GM12874 (cell line): ENCODE data around the gene TEX36.

Source experiments
- TF ChIP-seq, protein P1 (sequence below): IDR thresholded peaks from 2 replicates; pipeline ENCODE4 v1.5.1; 2011; ENCODE audit warnings: low read depth, mild to moderate bottlenecking, control low read depth, low read length, moderate library complexity; ENCODE audit not compliant: insufficient read depth

TEX36 gene

DNA sequence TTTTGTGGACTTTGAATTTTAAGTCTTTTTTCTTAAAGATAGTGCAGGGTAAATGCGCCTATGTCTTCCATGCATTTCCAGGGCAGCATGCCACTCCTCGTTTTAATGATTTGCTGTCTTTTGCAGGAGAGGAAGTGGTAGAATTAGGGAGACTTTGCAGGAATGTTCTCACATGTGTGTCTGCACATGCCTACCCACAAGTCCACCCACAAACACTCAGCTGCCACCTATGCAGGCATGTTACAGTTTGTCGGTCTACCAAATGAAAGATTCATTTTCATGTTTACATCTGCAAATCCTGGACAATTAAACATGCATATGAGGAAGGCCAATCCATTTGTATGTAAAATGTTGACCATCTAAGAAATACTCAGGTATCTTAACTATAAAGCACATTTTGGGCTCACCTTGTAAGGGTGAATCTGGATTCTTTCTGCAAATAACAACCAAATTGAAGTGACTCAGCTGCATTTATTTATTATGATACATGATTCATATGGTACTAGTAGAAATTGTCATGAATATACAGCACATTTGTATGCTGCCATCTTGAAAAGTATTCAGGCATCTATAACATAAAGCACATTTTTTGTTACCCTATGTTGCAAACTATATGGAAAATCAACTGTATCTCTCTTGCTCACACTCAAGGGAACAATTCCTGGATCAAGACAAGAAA, 4.7 kb upstream of the TEX36 start:
- TF ChIP-seq, protein P1, sequence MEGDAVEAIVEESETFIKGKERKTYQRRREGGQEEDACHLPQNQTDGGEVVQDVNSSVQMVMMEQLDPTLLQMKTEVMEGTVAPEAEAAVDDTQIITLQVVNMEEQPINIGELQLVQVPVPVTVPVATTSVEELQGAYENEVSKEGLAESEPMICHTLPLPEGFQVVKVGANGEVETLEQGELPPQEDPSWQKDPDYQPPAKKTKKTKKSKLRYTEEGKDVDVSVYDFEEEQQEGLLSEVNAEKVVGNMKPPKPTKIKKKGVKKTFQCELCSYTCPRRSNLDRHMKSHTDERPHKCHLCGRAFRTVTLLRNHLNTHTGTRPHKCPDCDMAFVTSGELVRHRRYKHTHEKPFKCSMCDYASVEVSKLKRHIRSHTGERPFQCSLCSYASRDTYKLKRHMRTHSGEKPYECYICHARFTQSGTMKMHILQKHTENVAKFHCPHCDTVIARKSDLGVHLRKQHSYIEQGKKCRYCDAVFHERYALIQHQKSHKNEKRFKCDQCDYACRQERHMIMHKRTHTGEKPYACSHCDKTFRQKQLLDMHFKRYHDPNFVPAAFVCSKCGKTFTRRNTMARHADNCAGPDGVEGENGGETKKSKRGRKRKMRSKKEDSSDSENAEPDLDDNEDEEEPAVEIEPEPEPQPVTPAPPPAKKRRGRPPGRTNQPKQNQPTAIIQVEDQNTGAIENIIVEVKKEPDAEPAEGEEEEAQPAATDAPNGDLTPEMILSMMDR = no peak

- TF ChIP-seq, protein P1 = no peak
Observed at GRCh38 chr10:125684581-125684980, 1.6 kb upstream of the TEX36 start.

DNA sequence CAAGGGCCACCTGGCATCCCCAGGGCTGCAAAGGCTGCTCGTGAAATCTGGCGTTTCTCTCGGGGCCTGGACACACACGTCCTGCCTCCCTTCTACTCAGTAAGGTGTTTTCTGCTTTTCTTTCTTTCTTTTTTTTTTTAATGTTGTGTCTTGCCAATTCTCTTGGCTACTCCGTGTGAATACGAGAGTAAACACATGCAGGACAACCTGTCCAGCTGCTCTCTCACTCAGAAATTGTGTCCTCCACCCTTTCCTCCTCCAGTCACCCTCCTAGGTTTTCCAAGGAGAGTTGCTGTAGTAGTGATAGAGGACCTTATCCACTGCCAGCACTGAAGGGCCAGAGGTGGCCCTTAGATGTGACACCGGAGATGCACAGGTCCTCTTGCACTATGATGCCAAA, 858 bp upstream of the TEX36 start:
- TF ChIP-seq, protein P1 = no peak

- TF ChIP-seq, protein P1 = no peak
Observed at GRCh38 chr10:125679436-125679835, 3.5 kb downstream of the TEX36 start.

GRCh38 chr10:125672884-125673283, 10.1 kb downstream of the TEX36 start:
- TF ChIP-seq, protein P1 = no peak

GRCh38 chr10:125662584-125662983, 20.4 kb downstream of the TEX36 start:
- TF ChIP-seq, protein P1 = no peak

- TF ChIP-seq, protein P1 = no peak
Observed at GRCh38 chr10:125661941-125662515, 20.9 kb downstream of the TEX36 start.
